KMS-11 (cell line): ENCODE data around the gene RSRC2.
"Not testable (repeated sequence)": the region's sequence is repeated elsewhere in the genome, so short reads cannot be mapped to it uniquely, and the experiment has no call there.

Experiments used
- H2AFZ ChIP-seq: fragments of 200-600 bp; sonication (generic); 2 replicates; pipeline ENCODE4 v1.6.1; 2016; ENCODE audit warnings: antibody characterized with exemption, mixed run types, low read depth
- H3K27ac ChIP-seq: fragments of 200-600 bp; sonication (generic); 2 replicates; pipeline ENCODE4 v1.6.1; 2016; ENCODE audit warnings: mild to moderate bottlenecking, mixed run types
- H3K27me3 ChIP-seq: fragments of 200-600 bp; sonication (generic); 2 replicates; pipeline ENCODE4 v1.6.1; 2017; ENCODE audit warnings: mild to moderate bottlenecking, low read depth, mixed run types, moderate library complexity; ENCODE audit not compliant: insufficient read depth
- H3K36me3 ChIP-seq: fragments of 200-600 bp; sonication (generic); 2 replicates; pipeline ENCODE4 v1.6.1; 2017; ENCODE audit warnings: mild to moderate bottlenecking, mixed run types; ENCODE audit not compliant: insufficient read depth
- H3K4me1 ChIP-seq: fragments of 200-600 bp; sonication (generic); 2 replicates; pipeline ENCODE4 v1.6.1; 2016; ENCODE audit warnings: mild to moderate bottlenecking, low read depth, mixed run types; ENCODE audit not compliant: poor library complexity, severe bottlenecking
- H3K4me2 ChIP-seq: fragments of 200-600 bp; sonication (generic); 2 replicates; pipeline ENCODE4 v1.7.0; 2016; ENCODE audit warnings: mild to moderate bottlenecking, mixed run types
- H3K4me3 ChIP-seq: fragments of 200-600 bp; sonication (generic); IDR thresholded peaks from 2 replicates; pipeline ENCODE4 v1.6.1; 2017; ENCODE audit warnings: low read depth, low read length, mixed read lengths; ENCODE audit not compliant: insufficient read depth
- H3K79me2 ChIP-seq: fragments of 200-600 bp; sonication (generic); 2 replicates; pipeline ENCODE4 v1.6.1; 2016; ENCODE audit warnings: low read depth, mixed run types; ENCODE audit not compliant: insufficient read depth
- H3K9ac ChIP-seq: fragments of 200-600 bp; sonication (generic); 2 replicates; pipeline ENCODE4 v1.6.1; 2016; ENCODE audit warnings: mild to moderate bottlenecking, mixed run types
- H4K20me1 ChIP-seq: fragments of 200-600 bp; sonication (generic); 2 replicates; pipeline ENCODE4 v1.6.1; 2016; ENCODE audit warnings: mild to moderate bottlenecking, mixed run types; ENCODE audit not compliant: insufficient read depth
- TF ChIP-seq, protein P1 (sequence below): fragments of 200-600 bp; sonication (generic); conservative IDR thresholded peaks from 2 replicates; pipeline ENCODE4 v1.6.1; 2017; ENCODE audit warnings: low read depth, mild to moderate bottlenecking, antibody characterized with exemption, low read length, moderate library complexity, mixed read lengths

The RSRC2 gene

DNA sequence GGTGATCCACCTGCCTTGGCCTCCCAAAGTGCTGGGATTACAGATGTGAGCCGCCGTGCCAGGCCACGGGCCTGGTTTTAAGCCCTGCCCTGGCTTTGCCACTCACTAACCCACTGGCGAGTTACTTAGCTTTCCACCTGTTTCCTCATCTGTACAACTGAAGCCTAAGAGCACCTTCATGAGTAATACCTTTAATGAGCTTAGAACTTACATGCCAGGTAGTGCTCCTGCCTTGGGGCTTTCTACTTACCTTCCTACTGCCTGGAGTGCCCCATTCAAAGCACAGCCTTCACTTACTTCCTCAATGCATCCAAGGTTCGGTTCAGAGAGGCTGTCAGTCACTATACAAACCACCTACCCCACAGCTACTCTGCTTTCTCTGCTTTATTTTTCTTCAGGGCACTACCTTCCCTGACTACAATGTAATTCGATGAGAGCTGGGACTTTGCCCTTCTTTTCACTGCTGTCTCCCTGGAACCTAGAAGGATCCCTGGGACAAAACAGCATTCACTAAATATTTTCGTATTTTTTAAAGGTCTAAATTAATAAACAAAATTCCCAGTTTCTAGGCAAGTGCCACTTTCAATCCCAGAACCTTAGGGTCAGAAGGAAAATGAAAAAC, 39.8 kb downstream of the RSRC2 start:
- no peaks in the 10 kb centered on the region for H4K20me1 ChIP-seq
- TF ChIP-seq, protein P1, sequence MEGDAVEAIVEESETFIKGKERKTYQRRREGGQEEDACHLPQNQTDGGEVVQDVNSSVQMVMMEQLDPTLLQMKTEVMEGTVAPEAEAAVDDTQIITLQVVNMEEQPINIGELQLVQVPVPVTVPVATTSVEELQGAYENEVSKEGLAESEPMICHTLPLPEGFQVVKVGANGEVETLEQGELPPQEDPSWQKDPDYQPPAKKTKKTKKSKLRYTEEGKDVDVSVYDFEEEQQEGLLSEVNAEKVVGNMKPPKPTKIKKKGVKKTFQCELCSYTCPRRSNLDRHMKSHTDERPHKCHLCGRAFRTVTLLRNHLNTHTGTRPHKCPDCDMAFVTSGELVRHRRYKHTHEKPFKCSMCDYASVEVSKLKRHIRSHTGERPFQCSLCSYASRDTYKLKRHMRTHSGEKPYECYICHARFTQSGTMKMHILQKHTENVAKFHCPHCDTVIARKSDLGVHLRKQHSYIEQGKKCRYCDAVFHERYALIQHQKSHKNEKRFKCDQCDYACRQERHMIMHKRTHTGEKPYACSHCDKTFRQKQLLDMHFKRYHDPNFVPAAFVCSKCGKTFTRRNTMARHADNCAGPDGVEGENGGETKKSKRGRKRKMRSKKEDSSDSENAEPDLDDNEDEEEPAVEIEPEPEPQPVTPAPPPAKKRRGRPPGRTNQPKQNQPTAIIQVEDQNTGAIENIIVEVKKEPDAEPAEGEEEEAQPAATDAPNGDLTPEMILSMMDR = no peak
- H3K9ac ChIP-seq = no peak overlapping the region
- no peaks in the 10 kb centered on the region for H3K4me1 ChIP-seq
- no peaks in the 10 kb centered on the region for H3K79me2 ChIP-seq
- H3K4me3 ChIP-seq = no peak overlapping the region
- peaks cover 4% of the 10 kb centered on the region; the same call in 1 of the 2 replicates for H3K36me3 ChIP-seq
- no peaks in the 10 kb centered on the region for H3K27me3 ChIP-seq
- no peak overlapping the region for H3K27ac ChIP-seq
- H2AFZ ChIP-seq = no peak overlapping the region
- no peak overlapping the region for H3K4me2 ChIP-seq

DNA sequence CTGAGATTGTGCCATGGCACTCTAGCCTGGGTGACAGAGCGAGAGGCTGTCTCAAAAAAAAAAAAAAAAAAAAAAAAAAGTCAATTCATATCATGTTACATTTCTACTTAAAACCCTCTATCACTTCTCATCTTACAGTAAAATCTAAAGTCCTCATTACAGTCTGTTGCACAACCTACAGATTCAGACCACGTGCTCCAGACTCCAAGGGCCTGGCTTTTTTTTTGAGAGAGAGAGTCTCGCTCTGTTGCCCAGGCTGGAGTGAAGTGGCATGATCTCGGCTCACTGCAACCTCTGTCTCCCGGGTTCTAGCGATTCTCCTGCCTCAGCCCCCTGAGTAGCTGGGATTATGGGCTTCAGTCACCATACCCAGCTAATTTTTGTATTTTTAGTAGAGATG, 40.4 kb downstream of the RSRC2 start:
- H3K27ac ChIP-seq, H3K4me3 ChIP-seq, H3K79me2 ChIP-seq, H4K20me1 ChIP-seq, H2AFZ ChIP-seq, H3K4me1 ChIP-seq, H3K27me3 ChIP-seq, H3K36me3 ChIP-seq, H3K9ac ChIP-seq, H3K4me2 ChIP-seq: not testable (repeated sequence)

DNA sequence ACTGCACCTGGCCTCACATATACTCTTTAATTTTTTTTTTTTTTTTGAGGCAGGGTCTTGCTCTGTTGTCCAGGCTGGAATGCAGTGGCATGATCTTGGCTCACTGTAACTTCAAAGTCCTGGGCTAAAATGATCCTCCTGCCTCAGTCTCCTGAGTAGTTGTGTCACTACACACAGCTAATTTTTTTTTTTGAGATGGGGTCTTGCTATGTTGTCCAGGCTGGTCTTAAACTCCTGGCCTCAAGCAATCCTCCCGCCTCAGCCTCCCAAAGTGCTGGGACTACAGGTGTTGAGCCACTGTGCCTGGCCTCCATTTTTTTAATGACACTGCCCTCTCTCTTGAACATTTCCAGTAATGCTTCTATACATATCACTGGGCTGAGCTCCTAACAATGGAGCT, 42.4 kb downstream of the RSRC2 start:
- not testable (repeated sequence) for H3K4me3 ChIP-seq, H3K4me2 ChIP-seq, H4K20me1 ChIP-seq, H3K36me3 ChIP-seq, H3K4me1 ChIP-seq, H3K27me3 ChIP-seq, H3K27ac ChIP-seq, H3K9ac ChIP-seq, H2AFZ ChIP-seq, H3K79me2 ChIP-seq

DNA sequence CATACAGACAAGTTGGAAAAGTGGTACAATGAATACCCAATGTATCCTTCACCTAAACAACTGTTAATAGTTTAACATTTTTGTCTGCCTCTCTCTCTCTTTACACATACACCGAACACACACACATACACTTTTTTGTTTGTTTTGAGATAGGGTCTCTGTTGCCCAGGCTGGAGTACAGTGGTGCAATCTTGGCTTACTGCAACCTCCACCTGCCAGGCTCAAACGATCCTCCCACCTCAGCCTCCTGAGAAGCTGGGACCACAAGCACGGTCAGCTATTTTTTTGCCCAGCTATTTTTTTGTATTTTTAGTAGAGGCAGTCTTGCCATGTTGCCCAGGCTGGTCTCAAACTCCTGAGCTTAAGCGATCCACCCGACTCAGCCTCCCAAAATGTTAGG, 42.8 kb downstream of the RSRC2 start:
- no peak overlapping the region for H3K4me3 ChIP-seq
- TF ChIP-seq, protein P1 = no peak
- H3K9ac ChIP-seq = no peak overlapping the region
- no peaks in the 10 kb centered on the region for H3K79me2 ChIP-seq
- H3K4me2 ChIP-seq = no peak overlapping the region
- H2AFZ ChIP-seq = no peak overlapping the region
- H3K36me3 ChIP-seq = peaks cover 4% of the 10 kb centered on the region; the same call in 1 of the 2 replicates
- H3K4me1 ChIP-seq = no peaks in the 10 kb centered on the region
- no peak overlapping the region for H3K27ac ChIP-seq
- H3K27me3 ChIP-seq = no peaks in the 10 kb centered on the region
- H4K20me1 ChIP-seq = no peaks in the 10 kb centered on the region

DNA sequence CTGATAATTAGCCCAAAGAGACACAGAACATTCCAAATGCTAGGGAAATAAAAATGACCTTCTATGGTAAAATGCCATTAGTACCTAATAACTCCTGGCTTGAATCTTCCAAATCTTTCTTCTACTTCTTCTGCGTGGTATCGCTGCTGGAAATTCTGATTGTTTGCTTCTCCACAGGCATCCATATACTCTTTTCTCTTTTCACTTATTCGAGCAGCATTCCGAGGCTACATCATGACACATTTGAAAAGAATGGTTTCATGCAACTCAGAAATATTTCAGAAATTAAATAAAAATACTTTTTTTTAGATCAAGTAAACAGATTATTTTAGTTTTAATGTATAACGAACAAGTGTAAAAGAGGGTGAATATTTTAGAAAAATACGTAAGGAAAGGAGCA, 44.9 kb downstream of the RSRC2 start:
- Histone ChIP-seq H2AFZ (no peak overlapping the region), H4K20me1 (no peaks in the 10 kb centered on the region), H3K4me2 (no peak overlapping the region), H3K27me3 (no peaks in the 10 kb centered on the region), H3K79me2 (no peaks in the 10 kb centered on the region), H3K4me3 (no peak overlapping the region), H3K9ac (no peak overlapping the region), H3K36me3 (peaks cover 4% of the 10 kb centered on the region; the same call in 1 of the 2 replicates), H3K27ac (no peak overlapping the region), H3K4me1 (no peaks in the 10 kb centered on the region)
- TF ChIP-seq, protein P1 = no peak
